GM13976 (cell line): ENCODE results near the gene SAA4.
"Not testable (repeated sequence)": the region's sequence is repeated elsewhere in the genome, so short reads cannot be mapped to it uniquely, and the experiment has no call there.

Experiments
- DNase-seq: peaks from one replicate; pipeline ENCODE4 v3.0.0; 2012; ENCODE audit warnings: low spot score
- in situ Hi-C: fragments of 300-500 bp; cut with MboI; formaldehyde crosslinking; loops from one replicate; pipeline ENCODE4 v1.12.0; 2022; ENCODE audit warnings: low sequenced_read_pairs, mixed read lengths, inconsistent platforms; ENCODE audit not compliant: unreplicated experiment
- TF ChIP-seq, protein P1 (sequence below): IDR thresholded peaks from 2 replicates; pipeline ENCODE4 v1.5.1; 2012; ENCODE audit warnings: borderline replicate concordance, mild to moderate bottlenecking; ENCODE audit not compliant: insufficient read depth; ENCODE audit errors: extremely low read depth, missing control alignments, control extremely low read depth

SAA4 gene

DNA sequence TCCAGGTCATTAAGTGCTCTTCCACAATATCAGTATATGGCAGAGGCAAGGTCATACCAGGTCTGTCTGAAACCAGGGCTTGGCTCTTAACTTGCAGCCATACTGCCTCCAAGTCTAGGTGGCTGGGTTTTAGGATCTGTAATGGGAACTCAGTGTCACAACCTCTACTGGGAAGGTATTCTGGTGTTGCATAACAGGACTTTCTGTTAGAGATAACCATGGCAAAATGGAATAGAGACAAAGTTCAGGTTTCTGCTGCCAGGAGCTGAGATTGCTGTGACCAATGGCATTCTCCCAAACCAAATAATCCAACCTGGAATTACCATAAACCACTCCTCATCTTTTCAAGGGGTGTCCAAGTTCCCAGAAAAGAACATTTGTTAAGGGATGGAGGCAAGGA, 22.7 kb upstream of the SAA4 start:
- in situ Hi-C loops = no loop called here
- no peak for DNase-seq

DNA sequence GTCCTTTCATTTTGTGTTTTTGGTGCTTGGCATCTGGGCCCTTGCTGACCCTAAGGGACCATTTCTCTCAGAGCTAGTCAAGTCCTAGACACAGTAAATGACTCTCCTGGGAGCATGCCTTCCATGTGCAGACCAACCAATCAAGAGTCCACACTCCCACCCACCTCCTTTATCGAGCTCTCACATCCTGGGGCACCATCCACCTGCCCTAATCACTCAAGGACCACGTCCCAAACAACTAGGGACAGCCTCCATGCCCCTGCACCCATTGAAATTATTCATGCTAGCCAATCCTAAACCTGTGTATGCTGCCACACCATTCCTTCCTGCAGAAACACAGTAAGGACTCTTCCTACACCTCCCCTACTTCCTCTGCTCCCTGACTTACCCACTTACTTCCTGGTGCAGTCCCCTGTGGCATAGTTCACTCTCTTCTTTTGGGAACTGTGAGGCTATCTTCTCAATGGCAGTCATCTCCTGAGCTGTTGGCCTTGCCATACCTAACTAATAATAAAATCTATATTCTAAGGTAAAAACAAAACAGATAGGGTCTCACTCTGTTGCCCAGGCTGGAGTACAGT, 18.3 kb upstream of the SAA4 start:
- TF ChIP-seq, protein P1, sequence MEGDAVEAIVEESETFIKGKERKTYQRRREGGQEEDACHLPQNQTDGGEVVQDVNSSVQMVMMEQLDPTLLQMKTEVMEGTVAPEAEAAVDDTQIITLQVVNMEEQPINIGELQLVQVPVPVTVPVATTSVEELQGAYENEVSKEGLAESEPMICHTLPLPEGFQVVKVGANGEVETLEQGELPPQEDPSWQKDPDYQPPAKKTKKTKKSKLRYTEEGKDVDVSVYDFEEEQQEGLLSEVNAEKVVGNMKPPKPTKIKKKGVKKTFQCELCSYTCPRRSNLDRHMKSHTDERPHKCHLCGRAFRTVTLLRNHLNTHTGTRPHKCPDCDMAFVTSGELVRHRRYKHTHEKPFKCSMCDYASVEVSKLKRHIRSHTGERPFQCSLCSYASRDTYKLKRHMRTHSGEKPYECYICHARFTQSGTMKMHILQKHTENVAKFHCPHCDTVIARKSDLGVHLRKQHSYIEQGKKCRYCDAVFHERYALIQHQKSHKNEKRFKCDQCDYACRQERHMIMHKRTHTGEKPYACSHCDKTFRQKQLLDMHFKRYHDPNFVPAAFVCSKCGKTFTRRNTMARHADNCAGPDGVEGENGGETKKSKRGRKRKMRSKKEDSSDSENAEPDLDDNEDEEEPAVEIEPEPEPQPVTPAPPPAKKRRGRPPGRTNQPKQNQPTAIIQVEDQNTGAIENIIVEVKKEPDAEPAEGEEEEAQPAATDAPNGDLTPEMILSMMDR = no peak
- in situ Hi-C loops = no loop called here
- no peak for DNase-seq

More for the DNA sequence above, 22.7 kb upstream of the SAA4 start:
- TF ChIP-seq, protein P1 = no peak

DNA sequence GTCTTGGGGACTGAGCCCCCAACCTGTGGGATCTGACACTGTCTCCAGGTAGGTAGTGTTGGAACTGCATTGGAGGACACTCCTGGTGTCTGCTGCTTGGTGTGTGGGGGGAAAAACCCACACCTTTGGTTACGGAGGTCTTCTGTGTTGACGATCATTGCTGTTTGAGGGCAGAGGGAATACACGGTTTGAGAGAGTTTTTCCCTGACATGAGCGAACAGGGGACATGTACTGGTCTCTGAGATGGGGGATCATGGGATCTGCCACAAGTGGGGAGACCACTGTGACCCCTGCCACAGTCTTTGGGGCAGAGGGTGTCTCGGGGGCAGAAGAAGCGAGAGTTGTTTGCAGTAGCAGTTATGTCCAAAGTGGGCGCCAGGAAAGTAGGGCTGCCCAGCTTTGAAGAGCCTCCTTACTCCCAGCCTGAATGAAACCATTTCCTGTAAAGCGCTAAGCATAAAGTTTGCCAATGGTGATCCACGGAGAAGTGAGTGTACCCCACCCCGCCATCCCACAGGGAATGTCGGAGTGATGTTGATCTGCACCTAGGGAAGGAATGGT, 17.3 kb upstream of the SAA4 start:
- no peak for DNase-seq
- TF ChIP-seq, protein P1 = no peak
- in situ Hi-C loops = no loop called here

DNA sequence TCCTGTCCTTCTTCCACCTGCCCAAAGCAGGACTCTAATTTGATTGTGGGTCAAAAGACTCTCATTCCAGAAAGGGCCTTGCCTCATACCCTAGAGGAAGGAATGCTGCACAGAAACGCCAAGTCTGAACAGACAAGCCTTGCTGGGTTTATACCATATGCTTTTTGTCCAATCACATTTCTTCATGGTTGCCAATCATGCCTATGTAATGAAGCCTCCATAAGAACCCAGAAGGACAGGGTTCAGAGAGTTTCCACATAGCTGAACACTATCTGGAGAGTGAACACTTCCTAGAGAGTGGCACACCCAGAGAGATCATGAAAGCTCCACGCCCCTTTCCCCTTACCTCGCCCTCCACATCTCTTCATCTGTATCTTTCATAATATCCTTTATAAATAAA, 16.6 kb upstream of the SAA4 start:
- no peak for DNase-seq
- in situ Hi-C loops = no loop called here
- TF ChIP-seq, protein P1 = no peak

DNA sequence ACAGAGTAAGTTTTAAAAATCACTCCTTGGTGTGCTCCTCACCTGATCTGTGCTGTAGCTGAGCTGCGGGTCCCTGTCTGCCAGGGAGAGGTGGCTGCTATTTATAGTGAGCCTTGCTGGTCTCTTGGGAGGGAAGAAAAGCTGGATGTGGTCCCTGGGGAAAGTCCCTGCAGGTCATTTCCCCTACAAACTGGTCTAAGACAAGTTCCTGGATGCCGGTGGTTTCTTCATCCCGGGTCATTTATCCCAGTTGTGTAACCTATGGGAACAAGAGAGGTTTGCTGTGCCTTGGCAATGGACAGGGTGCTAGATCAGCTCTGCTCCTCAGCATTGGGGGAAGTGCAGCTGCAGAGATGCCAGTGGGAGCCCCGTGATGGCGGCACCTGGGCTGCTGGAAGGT, 12.0 kb upstream of the SAA4 start, which contains the start of gene SAA2:
SAA2 (minus strand) TSS at position 108 of the 400 bp plus-strand sequence. CDS start 657 bp downstream, outside the sequence.
- TF ChIP-seq, protein P1 = no peak
- in situ Hi-C loops = loop anchor here (25.0 kb wide), 1 partner anchor 489 kb away; the partner anchor contains the start of gene IGSF22
- DNase-seq = no peak

DNA sequence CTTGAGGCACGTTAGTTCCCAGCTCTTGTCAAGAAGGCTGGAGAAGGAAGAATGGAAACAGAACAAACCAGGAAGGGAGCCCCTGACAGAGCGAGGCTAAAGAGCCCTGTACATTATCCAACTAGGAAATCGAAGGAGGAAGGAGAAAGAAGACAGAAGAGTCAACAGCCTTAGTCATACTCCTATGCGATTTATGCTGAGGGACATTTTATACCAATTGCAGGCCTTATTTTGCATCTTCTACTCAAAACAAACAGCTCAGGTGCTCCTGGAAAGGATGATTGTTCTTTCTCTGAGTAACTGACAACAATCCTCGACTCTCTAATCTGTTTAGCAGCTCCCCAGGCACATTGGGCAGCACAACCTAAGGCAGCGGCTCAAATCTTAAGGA, 10.6 kb upstream of the SAA4 start:
- not testable (repeated sequence) for DNase-seq
- in situ Hi-C loops = loop anchor here (25.0 kb wide), 1 partner anchor 490 kb away; the partner anchor contains the start of gene IGSF22

DNA sequence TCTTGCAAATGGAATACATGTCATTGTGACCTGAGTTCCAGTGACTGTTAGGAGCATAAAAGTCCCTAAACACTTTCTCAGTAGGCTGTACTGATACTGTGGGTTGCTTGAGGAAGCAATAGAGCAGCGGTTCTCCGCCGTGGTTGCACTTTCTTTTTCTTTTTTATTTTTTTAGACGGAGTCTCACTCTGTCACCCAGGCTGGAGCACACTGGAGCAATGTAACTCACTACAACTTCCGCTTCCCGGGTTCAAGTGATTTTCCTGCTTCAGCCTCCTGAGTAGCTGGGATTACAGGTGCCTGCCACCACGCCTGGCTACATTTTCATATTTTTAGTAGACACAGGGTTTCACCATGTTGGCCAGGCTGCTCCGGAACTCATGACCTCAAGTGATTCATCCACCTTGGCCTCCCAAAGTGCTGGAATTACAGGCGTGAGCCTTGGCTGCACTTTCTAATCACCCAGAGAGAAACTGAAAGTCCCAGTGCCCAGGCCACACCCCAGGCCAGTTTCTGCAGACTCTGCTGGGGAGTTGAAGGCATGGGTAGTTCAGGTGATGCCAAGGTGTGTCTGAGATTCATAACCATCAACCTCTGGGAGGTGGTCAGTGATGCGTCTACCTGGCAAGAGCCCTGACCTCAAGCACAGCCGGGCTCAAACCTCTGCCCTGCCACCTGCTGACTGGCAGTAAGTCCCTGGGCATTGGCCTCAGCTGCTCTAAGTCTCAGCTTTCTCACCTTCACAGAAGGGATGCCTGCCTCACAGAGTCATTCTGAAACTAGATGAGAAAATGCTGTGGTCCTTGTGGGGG, 10.0 kb upstream of the SAA4 start:
- DNase-seq = peak; percentile 64
- in situ Hi-C loops = loop anchor here (25.0 kb wide), 1 partner anchor 491 kb away; the partner anchor contains the start of gene IGSF22
